SK-N-SH treated with all-trans-retinoic acid at 6 μM for 48 hours (cell line): ENCODE data around the gene PKIG.

Experiments used
- ATAC-seq: fragments of 200-7000 bp; cut with Tn5 transposase; 3 replicates; pipeline ENCODE4 v1.9.1; 2020; ENCODE audit warnings: mild to moderate bottlenecking, moderate library complexity
- ARNTL ChIP-seq: fragments of 450-650 bp; formaldehyde crosslinking; IDR thresholded peaks from 2 replicates; pipeline ENCODE4 v1.5.0; 2020; ENCODE audit warnings: low read depth, mild to moderate bottlenecking, moderate library complexity, borderline replicate concordance
- CSDC2 ChIP-seq: fragments of 250-450 bp; sonication (Bioruptor Pico); IDR thresholded peaks from 2 replicates; pipeline ENCODE4 v1.5.0; 2020; ENCODE audit warnings: mild to moderate bottlenecking, moderate library complexity
- ESRRG ChIP-seq: fragments of 250-450 bp; sonication (Bioruptor Pico); IDR thresholded peaks from 2 replicates; pipeline ENCODE4 v1.6.1; 2021; ENCODE audit warnings: mild to moderate bottlenecking
- GLIS3 ChIP-seq: fragments of 250-450 bp; sonication (Bioruptor Pico); IDR thresholded peaks from 2 replicates; pipeline ENCODE4 v1.5.0; 2020; ENCODE audit warnings: mild to moderate bottlenecking, moderate library complexity
- ISL1 ChIP-seq: fragments of 250-450 bp; sonication (Bioruptor Pico); IDR thresholded peaks from 2 replicates; pipeline ENCODE4 v2.1.2; 2022; ENCODE audit warnings: mild to moderate bottlenecking, moderate library complexity
- PPARA ChIP-seq: fragments of 250-450 bp; sonication (Bioruptor Pico); IDR thresholded peaks from 2 replicates; pipeline ENCODE4 v1.5.0; 2020; ENCODE audit warnings: mild to moderate bottlenecking, borderline replicate concordance
- RARB ChIP-seq: fragments of 250-450 bp; sonication (Bioruptor Pico); IDR thresholded peaks from 2 replicates; pipeline ENCODE4 v1.8.0; 2021; ENCODE audit warnings: mild to moderate bottlenecking, moderate library complexity
- TCF4 ChIP-seq: fragments of 250-450 bp; sonication (Bioruptor Pico); IDR thresholded peaks from 2 replicates; pipeline ENCODE4 v1.8.0; 2021; ENCODE audit warnings: mild to moderate bottlenecking, moderate library complexity, borderline replicate concordance
- TOX ChIP-seq: fragments of 250-450 bp; sonication (Bioruptor Pico); IDR thresholded peaks from 2 replicates; pipeline ENCODE4 v1.8.0; 2021; ENCODE audit warnings: mild to moderate bottlenecking, moderate library complexity, borderline replicate concordance
- ZC3H10 ChIP-seq: fragments of 250-450 bp; sonication (Bioruptor Pico); IDR thresholded peaks from 2 replicates; pipeline ENCODE4 v1.5.1; 2021; ENCODE audit warnings: mild to moderate bottlenecking, moderate library complexity
- ZFP3 ChIP-seq: fragments of 250-450 bp; sonication (Bioruptor Pico); IDR thresholded peaks from 2 replicates; pipeline ENCODE4 v1.5.0; 2020; ENCODE audit warnings: mild to moderate bottlenecking, moderate library complexity
- ZNF565 ChIP-seq: fragments of 450-650 bp; formaldehyde crosslinking; conservative IDR thresholded peaks from 2 replicates; pipeline ENCODE4 v1.5.0; 2020; ENCODE audit warnings: low read depth, mild to moderate bottlenecking, moderate library complexity
- ZNF8 ChIP-seq: fragments of 450-650 bp; formaldehyde crosslinking; IDR thresholded peaks from 2 replicates; pipeline ENCODE4 v1.5.0; 2020; ENCODE audit warnings: mild to moderate bottlenecking, moderate library complexity
- TF ChIP-seq, protein P1 (sequence below): fragments of 250-450 bp; sonication (Bioruptor Pico); IDR thresholded peaks from 2 replicates; pipeline ENCODE4 v1.8.0; 2021; ENCODE audit warnings: low read depth, mild to moderate bottlenecking, moderate library complexity, borderline replicate concordance
- TF ChIP-seq, protein P2 (sequence below): fragments of 250-450 bp; sonication (Bioruptor Pico); IDR thresholded peaks from 2 replicates; pipeline ENCODE4 v1.5.0; 2020; ENCODE audit warnings: mild to moderate bottlenecking, moderate library complexity
- TF ChIP-seq, protein P3 (sequence below): fragments of 250-450 bp; sonication (Bioruptor Pico); IDR thresholded peaks from 2 replicates; pipeline ENCODE4 v1.5.1; 2020; ENCODE audit warnings: low read depth, mild to moderate bottlenecking, moderate library complexity
- TF ChIP-seq, protein P4 (sequence below): fragments of 250-450 bp; sonication (Bioruptor Pico); IDR thresholded peaks from 2 replicates; pipeline ENCODE4 v1.8.0; 2020; ENCODE audit warnings: mild to moderate bottlenecking, moderate library complexity, borderline replicate concordance

The PKIG gene

GRCh38 chr20:44544263-44544662 is 38.1 kb upstream of the PKIG start:
- ATAC-seq: no peak
- TF ChIP-seq, protein P1, sequence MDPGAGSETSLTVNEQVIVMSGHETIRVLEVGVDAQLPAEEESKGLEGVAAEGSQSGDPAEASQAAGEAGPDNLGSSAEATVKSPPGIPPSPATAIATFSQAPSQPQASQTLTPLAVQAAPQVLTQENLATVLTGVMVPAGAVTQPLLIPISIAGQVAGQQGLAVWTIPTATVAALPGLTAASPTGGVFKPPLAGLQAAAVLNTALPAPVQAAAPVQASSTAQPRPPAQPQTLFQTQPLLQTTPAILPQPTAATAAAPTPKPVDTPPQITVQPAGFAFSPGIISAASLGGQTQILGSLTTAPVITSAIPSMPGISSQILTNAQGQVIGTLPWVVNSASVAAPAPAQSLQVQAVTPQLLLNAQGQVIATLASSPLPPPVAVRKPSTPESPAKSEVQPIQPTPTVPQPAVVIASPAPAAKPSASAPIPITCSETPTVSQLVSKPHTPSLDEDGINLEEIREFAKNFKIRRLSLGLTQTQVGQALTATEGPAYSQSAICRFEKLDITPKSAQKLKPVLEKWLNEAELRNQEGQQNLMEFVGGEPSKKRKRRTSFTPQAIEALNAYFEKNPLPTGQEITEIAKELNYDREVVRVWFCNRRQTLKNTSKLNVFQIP: no peak

DNA sequence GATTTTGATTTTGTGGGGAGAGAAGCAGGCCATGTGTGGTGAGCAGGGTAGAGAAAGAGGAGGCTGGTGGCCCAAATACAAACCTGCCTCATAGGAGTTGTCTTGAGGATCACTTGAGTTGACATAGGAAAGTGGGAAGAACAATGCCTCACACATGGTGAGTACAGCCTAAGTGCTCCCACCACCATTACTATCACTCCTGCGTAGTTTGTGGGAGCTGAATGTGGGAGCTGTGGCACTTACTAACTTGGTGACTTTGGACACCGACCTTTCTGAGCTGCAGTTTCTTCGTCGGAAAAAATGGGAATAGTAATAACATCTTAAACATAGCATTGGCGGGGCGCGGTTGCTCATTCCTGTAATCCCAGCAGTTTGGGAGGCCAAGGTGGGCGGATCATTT is 35.0 kb upstream of the PKIG start:
- no peak for ATAC-seq
- TF ChIP-seq TCF4 (CRISPR knock-in tag) (no peak), PPARA (CRISPR knock-in tag) (no peak), ISL1 (CRISPR knock-in tag) (no peak)
- TF ChIP-seq, protein P1: no peak
- TF ChIP-seq, protein P2, sequence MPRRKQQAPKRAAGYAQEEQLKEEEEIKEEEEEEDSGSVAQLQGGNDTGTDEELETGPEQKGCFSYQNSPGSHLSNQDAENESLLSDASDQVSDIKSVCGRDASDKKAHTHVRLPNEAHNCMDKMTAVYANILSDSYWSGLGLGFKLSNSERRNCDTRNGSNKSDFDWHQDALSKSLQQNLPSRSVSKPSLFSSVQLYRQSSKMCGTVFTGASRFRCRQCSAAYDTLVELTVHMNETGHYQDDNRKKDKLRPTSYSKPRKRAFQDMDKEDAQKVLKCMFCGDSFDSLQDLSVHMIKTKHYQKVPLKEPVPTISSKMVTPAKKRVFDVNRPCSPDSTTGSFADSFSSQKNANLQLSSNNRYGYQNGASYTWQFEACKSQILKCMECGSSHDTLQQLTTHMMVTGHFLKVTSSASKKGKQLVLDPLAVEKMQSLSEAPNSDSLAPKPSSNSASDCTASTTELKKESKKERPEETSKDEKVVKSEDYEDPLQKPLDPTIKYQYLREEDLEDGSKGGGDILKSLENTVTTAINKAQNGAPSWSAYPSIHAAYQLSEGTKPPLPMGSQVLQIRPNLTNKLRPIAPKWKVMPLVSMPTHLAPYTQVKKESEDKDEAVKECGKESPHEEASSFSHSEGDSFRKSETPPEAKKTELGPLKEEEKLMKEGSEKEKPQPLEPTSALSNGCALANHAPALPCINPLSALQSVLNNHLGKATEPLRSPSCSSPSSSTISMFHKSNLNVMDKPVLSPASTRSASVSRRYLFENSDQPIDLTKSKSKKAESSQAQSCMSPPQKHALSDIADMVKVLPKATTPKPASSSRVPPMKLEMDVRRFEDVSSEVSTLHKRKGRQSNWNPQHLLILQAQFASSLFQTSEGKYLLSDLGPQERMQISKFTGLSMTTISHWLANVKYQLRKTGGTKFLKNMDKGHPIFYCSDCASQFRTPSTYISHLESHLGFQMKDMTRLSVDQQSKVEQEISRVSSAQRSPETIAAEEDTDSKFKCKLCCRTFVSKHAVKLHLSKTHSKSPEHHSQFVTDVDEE: no peak
- TF ChIP-seq, protein P3, sequence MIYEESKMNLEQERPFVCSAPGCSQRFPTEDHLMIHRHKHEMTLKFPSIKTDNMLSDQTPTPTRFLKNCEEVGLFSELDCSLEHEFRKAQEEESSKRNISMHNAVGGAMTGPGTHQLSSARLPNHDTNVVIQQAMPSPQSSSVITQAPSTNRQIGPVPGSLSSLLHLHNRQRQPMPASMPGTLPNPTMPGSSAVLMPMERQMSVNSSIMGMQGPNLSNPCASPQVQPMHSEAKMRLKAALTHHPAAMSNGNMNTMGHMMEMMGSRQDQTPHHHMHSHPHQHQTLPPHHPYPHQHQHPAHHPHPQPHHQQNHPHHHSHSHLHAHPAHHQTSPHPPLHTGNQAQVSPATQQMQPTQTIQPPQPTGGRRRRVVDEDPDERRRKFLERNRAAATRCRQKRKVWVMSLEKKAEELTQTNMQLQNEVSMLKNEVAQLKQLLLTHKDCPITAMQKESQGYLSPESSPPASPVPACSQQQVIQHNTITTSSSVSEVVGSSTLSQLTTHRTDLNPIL (CRISPR knock-in tag): no peak
- TF ChIP-seq, all 23 proteins: peak for 0

DNA sequence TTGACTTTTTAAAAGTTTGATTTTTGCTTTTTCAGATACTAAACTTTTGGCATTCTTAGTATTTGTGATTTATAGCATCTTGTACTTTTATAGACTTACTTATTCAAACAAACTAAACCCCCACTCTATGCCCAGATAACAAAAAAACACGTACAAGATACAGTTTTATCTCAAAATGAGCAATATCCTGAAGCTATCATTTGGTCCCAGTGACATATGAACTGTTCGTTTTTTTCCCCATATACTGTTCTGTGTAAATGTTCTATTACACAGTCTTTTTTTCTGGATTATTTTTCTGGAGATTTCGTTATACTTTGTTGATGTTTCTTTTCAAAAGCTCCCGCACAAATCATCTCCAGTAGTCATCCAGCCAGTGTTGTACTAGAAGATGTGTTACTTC is 33.3 kb upstream of the PKIG start:
- ATAC-seq: no peak
- TF ChIP-seq ZNF8 (CRISPR knock-in tag) (no peak), GLIS3 (CRISPR knock-in tag) (no peak), RARB (CRISPR knock-in tag) (no peak), ARNTL (CRISPR knock-in tag) (no peak), ZFP3 (CRISPR knock-in tag) (no peak), TOX (CRISPR knock-in tag) (no peak), ZC3H10 (CRISPR knock-in tag) (no peak), CSDC2 (CRISPR knock-in tag) (no peak), PPARA (CRISPR knock-in tag) (no peak), ZNF565 (no peak), ESRRG (CRISPR knock-in tag) (no peak)
- TF ChIP-seq, protein P4, sequence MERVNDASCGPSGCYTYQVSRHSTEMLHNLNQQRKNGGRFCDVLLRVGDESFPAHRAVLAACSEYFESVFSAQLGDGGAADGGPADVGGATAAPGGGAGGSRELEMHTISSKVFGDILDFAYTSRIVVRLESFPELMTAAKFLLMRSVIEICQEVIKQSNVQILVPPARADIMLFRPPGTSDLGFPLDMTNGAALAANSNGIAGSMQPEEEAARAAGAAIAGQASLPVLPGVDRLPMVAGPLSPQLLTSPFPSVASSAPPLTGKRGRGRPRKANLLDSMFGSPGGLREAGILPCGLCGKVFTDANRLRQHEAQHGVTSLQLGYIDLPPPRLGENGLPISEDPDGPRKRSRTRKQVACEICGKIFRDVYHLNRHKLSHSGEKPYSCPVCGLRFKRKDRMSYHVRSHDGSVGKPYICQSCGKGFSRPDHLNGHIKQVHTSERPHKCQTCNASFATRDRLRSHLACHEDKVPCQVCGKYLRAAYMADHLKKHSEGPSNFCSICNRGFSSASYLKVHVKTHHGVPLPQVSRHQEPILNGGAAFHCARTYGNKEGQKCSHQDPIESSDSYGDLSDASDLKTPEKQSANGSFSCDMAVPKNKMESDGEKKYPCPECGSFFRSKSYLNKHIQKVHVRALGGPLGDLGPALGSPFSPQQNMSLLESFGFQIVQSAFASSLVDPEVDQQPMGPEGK (CRISPR knock-in tag): no peak
- TF ChIP-seq, protein P2: no peak
- TF ChIP-seq, protein P1: no peak
